Body of pancreas (tissue), 4 donors: ENCODE results near the gene PRX. TPM values are rescaled to one million over a fixed set of nuclear protein-coding genes. Genes with fewer than 3 reads are reported as not detected.

Source experiments
- ATAC-seq: fragments of 150-250 bp; one replicate; pipeline ENCODE4 v1.9.1; 2016
- DNase-seq, 4 donors: peaks; one replicate each; pipeline ENCODE4 v3.0.0-alpha.2; 2019
- H3K27ac ChIP-seq, 4 donors: fragments of 200-600 bp; sonication (generic); 1 replicate in 3 of 4; 2 replicates in 1 of 4; pipeline versions ENCODE4 v1.5.1 to v1.6.1; 2016 to 2019; ENCODE audit warnings: mild to moderate bottlenecking in 1 of 4, mixed read lengths in 1 of 4, moderate library complexity in 1 of 4
- H3K27me3 ChIP-seq, 2 donors: fragments of 200-600 bp; sonication (generic); one replicate each; pipeline ENCODE4 v1.6.0; 2016; ENCODE audit warnings: mild to moderate bottlenecking in 1 of 2
- H3K36me3 ChIP-seq, 2 donors: fragments of 200-600 bp; sonication (generic); replicated peaks in 1 of 2; 2 replicates each; pipeline ENCODE4 v1.5.1; 2016; ENCODE audit warnings: low read depth in 2 of 2; ENCODE audit not compliant: insufficient read depth in 1 of 2
- H3K4me1 ChIP-seq: fragments of 200-600 bp; sonication (generic); one replicate; pipeline ENCODE4 v1.6.0; 2016
- H3K4me3 ChIP-seq, 2 donors: fragments of 200-600 bp; sonication (generic); 1 replicate in 1 of 2; 2 replicates in 1 of 2; pipeline ENCODE4 v1.5.1; 2016 to 2019
- H3K9me3 ChIP-seq, 3 donors: fragments of 200-600 bp; sonication (generic); 1 replicate in 2 of 3; 2 replicates in 1 of 3; pipeline ENCODE4 v1.5.1; 2016
- POLR2A ChIP-seq, 3 donors: fragments of 450-650 bp; IDR thresholded peaks; one replicate each; pipeline ENCODE4 v1.6.1; 2016; ENCODE audit warnings: antibody characterized with exemption in 3 of 3, mild to moderate bottlenecking in 2 of 3
- WGBS, 2 donors: methylation state at CpG; one replicate each; pipeline ENCODE4 v1.1.5; 2017; 5-methylcytosine and 5-hydroxymethylcytosine counted together
- intact Hi-C: fragments of 100-400 bp; cut with DNase I; formaldehyde crosslinking; loops from one replicate; pipeline ENCODE4 v1.15.1; 2023
- total RNA-seq, 2 donors: library from RNA; depleted of rRNA; stranded (reverse); fragments of >200 nt; gene quantifications; one replicate each; pipeline ENCODE4 v1.1.0, GENCODE V29; 2016
- TF ChIP-seq, protein P1 (sequence below), 7 experiments: fragments of 450-650 bp in 4 of 7; fragments of 200-600 bp in 3 of 7; sonication (generic) in 3 of 7; IDR thresholded peaks; one replicate each; pipeline ENCODE4 v1.5.1; 2016 to 2019; ENCODE audit warnings: antibody characterized with exemption in 7 of 7

PRX gene
- total RNA-seq, 2 donors from 2014 or later: 5.7 to 14.8 TPM

GRCh38 chr19:40362160-40362559, 51.0 kb downstream of the PRX start:
- Histone ChIP-seq H3K27me3 (no peaks in the 10 kb centered on the region), H3K4me1 (no peaks in the 10 kb centered on the region), H3K36me3 (peaks cover 0 to 3% of the 10 kb centered on the region in 2 donors), H3K9me3 (no peaks in the 10 kb centered on the region), H3K27ac (no peak overlapping the region), H3K4me3 (no peak overlapping the region)
- no peak for DNase-seq
- no peak for ATAC-seq
- intact Hi-C loops: no loop called here
- TF ChIP-seq, protein P1, sequence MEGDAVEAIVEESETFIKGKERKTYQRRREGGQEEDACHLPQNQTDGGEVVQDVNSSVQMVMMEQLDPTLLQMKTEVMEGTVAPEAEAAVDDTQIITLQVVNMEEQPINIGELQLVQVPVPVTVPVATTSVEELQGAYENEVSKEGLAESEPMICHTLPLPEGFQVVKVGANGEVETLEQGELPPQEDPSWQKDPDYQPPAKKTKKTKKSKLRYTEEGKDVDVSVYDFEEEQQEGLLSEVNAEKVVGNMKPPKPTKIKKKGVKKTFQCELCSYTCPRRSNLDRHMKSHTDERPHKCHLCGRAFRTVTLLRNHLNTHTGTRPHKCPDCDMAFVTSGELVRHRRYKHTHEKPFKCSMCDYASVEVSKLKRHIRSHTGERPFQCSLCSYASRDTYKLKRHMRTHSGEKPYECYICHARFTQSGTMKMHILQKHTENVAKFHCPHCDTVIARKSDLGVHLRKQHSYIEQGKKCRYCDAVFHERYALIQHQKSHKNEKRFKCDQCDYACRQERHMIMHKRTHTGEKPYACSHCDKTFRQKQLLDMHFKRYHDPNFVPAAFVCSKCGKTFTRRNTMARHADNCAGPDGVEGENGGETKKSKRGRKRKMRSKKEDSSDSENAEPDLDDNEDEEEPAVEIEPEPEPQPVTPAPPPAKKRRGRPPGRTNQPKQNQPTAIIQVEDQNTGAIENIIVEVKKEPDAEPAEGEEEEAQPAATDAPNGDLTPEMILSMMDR (IDR thresholded peaks at IDR 0.05): no peak
- TF ChIP-seq POLR2A (IDR thresholded peaks at IDR 0.05): no peak
- WGBS, 2 donors: 81 to 83% methylated on average over 3 of the region's 3 CpGs

- Histone ChIP-seq H3K27me3 (no peaks in the 10 kb centered on the region), H3K9me3 (no peaks in the 10 kb centered on the region), H3K4me1 (no peaks in the 10 kb centered on the region), H3K4me3 (no peak overlapping the region), H3K27ac (peak overlapping the region in 1 of 4 donors; percentile 30), H3K36me3 (no peaks in the 10 kb centered on the region)
- TF ChIP-seq POLR2A (IDR thresholded peaks at IDR 0.05): no peak
- DNase-seq (peak in 1 of 4 donors; percentile 63), ATAC-seq (no peak)
- intact Hi-C loops: no loop called here
- WGBS, 2 donors: 73 to 90% methylated on average over 12 of the region's 12 CpGs
Measured at GRCh38 chr19:40360708-40361241, 52.4 kb downstream of the PRX start.

DNA sequence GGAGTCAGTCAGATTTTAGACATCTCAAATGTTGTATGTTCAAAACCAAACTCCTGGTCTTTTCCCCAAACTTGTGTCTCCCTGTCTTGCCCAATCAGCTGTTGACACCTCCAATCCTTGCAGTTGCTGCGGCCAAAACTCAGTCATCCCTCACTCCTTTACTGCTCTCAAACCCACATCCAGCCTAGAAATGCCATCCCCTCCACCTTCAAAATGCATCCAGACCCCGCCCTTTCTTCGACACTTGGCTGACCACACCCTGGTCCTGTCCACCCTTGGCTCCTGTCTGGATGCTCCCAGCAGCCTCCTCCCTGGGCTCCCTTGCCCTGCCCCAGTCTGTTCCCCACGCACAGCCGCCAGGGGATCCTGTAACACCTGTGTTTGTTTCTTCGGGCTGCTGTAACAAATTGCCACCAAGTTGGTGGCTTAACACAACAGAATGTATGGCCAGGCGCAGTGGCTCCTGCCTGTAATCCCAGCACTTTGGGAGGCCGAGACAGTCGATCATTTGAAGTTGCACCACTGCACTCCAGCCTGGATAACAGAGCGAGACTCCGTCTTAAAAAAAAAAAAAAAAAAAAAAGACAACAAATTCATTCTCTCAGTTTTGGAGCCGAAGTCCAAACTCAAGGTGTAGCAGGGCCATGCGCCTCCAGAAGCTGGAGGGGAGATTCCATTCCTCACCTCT, 53.0 kb downstream of the PRX start:
- Histone ChIP-seq H3K27ac (peak overlapping the region in 1 of 4 donors; percentile 30), H3K36me3 (no peaks in the 10 kb centered on the region), H3K9me3 (no peaks in the 10 kb centered on the region), H3K4me3 (no peak overlapping the region), H3K4me1 (no peaks in the 10 kb centered on the region), H3K27me3 (no peaks in the 10 kb centered on the region)
- no peak for TF ChIP-seq POLR2A (IDR thresholded peaks at IDR 0.05)
- TF ChIP-seq, protein P1 (IDR thresholded peaks at IDR 0.05): no peak
- DNase-seq (no peak), ATAC-seq (no peak)
- intact Hi-C loops: no loop called here
- 84 to 92% methylated on average over 13 of the region's 13 CpGs for WGBS, 2 donors

DNA sequence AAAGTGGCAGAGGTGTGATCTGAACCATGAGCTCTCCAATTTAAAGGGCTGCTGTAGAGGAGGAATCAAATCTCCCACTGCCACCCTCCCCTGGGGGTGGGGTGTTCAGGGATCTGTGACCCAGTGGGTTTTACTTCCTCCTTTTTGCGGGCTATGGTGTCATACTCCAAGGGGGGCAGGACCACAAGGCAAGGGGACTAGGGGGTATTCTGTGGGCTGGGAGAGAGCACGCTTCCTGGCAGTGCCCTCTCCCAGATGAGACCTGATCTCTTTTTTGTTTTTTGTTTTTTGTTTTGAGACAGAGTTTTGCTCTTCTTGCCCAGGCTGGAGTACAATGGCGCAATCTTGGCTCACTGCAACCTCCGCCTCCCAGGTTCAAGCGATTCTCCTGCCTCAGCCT, 54.4 kb downstream of the PRX start:
- Histone ChIP-seq H3K4me3 (no peak overlapping the region), H3K9me3 (no peaks in the 10 kb centered on the region), H3K27me3 (no peaks in the 10 kb centered on the region), H3K4me1 (no peaks in the 10 kb centered on the region), H3K36me3 (no peaks in the 10 kb centered on the region), H3K27ac (no peak overlapping the region)
- intact Hi-C loops: no loop called here
- TF ChIP-seq, protein P1 (IDR thresholded peaks at IDR 0.05): no peak
- TF ChIP-seq POLR2A (IDR thresholded peaks at IDR 0.05): no peak
- DNase-seq: peak in 1 of 4 donors; percentile 52
- whole genome bisulfite sequencing, 2 donors: 68 to 89% methylated on average over 5 of the region's 5 CpGs
- no peak for ATAC-seq

DNA sequence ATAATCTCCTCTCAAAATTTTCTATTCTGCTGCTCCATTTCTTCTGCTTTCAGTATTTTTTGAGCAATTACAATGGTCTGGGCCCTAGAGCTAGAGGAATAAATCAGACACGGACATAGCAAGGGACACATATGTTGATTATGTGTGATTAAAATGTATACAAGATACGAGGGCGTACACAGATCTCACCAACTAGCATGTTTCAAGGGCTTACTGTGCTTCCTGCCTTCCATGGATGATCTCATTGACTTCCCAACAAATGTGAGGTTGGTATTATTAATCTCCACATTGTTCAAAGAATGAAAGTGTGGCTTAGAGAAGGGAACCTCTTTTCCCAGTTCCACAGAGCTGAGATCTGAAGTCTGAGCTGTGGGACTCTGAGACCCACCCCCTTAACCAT, 55.5 kb downstream of the PRX start:
- intact Hi-C loops: no loop called here
- no peak overlapping the region for H3K27ac ChIP-seq
- 72 to 77% methylated on average over 3 of the region's 3 CpGs for WGBS, 2 donors
- no peaks in the 10 kb centered on the region for H3K4me1 ChIP-seq
- DNase-seq (no peak), ATAC-seq (no peak)
- no peak overlapping the region for H3K4me3 ChIP-seq
- TF ChIP-seq, protein P1 (IDR thresholded peaks at IDR 0.05): no peak
- no peak for TF ChIP-seq POLR2A (IDR thresholded peaks at IDR 0.05)
- H3K36me3 ChIP-seq: no peaks in the 10 kb centered on the region
- H3K9me3 ChIP-seq: no peaks in the 10 kb centered on the region
- no peaks in the 10 kb centered on the region for H3K27me3 ChIP-seq
